Measurements from ENCODE around the gene ANKRD2. TPM values are rescaled to one million over a fixed set of nuclear protein-coding genes. Genes with fewer than 3 reads are reported as not detected.

Gene ANKRD2
- total and polyA plus RNA-seq, 2 donors (not counting 3 experiments of a cell fraction or from before 2014, with no cell fraction given), result 1.6 to 1.8 TPM

- H3K36me3 ChIP-seq (ENCODE audit: control insufficient read depth in 2 of 2, extremely low read depth in 1 of 2, insufficient read depth in 2 of 2, low read length in 2 of 2), result no peaks in the 10 kb centered on the region
- no peak overlapping the region for H3K4me2 ChIP-seq (ENCODE audit: insufficient read depth, low read length)
- intact Hi-C loops (cut with micrococcal nuclease), result no loop called here
- DNase-seq (ENCODE audit: low read depth, low spot score) (no peak), FAIRE-seq (no peak)
- H3K4me3 ChIP-seq (replicated peaks in 1 of 3; ENCODE audit: insufficient read depth in 1 of 3, low read depth in 1 of 3, low read length in 3 of 3), result no peak overlapping the region
- H4K20me1 ChIP-seq (replicated peaks; ENCODE audit: control insufficient read depth, extremely low read depth, insufficient read depth, low read length), result no peaks in the 10 kb centered on the region
- ChIA-PET CTCF (interaction anchor here (1.0 to 3.0 kb wide), 2 partner anchors 10 to 14 kb away, joined by 3 to 10 read pairs; partner anchors contain the start of gene ANKRD2), POLR2A (no interaction called here)
- H3K79me2 ChIP-seq (ENCODE audit: control insufficient read depth, insufficient read depth, low read length), result no peaks in the 10 kb centered on the region
- no peak overlapping the region for H3K9ac ChIP-seq (replicated peaks; ENCODE audit: extremely low read depth, insufficient read depth, low read length)
- H3K9me3 ChIP-seq (replicated peaks; ENCODE audit: control insufficient read depth, insufficient read depth, low read length), result no peaks in the 10 kb centered on the region
- no peaks in the 10 kb centered on the region for H3K9me1 ChIP-seq (replicated peaks; ENCODE audit: control insufficient read depth, extremely low read depth, insufficient read depth, low read length)
- H3K27me3 ChIP-seq (ENCODE audit: control insufficient read depth in 2 of 2, insufficient read depth in 2 of 2, low read length in 2 of 2), result no peaks in the 10 kb centered on the region
- TF ChIP-seq POLR2AphosphoS5 (IDR thresholded peaks at IDR 0.05; ENCODE audit: insufficient read depth, low read depth, low read length), result no peak
- TF ChIP-seq GATA2 (IDR thresholded peaks at IDR 0.05; ENCODE audit: insufficient read depth, insufficient read length, low read depth, low read length), result no peak
- no peak overlapping the region for H3K27ac ChIP-seq (ENCODE audit: insufficient read depth, low read depth, low read length)
- no TSS peak for BruUV-seq (replicated peaks)
- no peaks in the 10 kb centered on the region for H3K4me1 ChIP-seq (ENCODE audit: control insufficient read depth, extremely low read depth, insufficient read depth, low read length)
- no peak overlapping the region for H2AFZ ChIP-seq (ENCODE audit: low read depth, low read length)
- dilution Hi-C loops (cut with MboI; ENCODE audit: extremely low pct_ligation_motif_present, low sequenced_read_pairs), result no loop called here
Observed at GRCh38 chr10:97582169-97582568, 9.6 kb downstream of the ANKRD2 start.

GRCh38 chr10:97583476-97583875 lies 10.9 kb downstream of the ANKRD2 start:
- no peaks in the 10 kb centered on the region for H3K9me1 ChIP-seq (replicated peaks; ENCODE audit: control insufficient read depth, extremely low read depth, insufficient read depth, low read length)
- no peak overlapping the region for H3K27ac ChIP-seq (ENCODE audit: insufficient read depth, low read depth, low read length)
- no peak overlapping the region for H3K4me3 ChIP-seq (replicated peaks in 1 of 3; ENCODE audit: insufficient read depth in 1 of 3, low read depth in 1 of 3, low read length in 3 of 3)
- H2AFZ ChIP-seq (ENCODE audit: low read depth, low read length), result peak overlapping the region; percentile 28
- no peaks in the 10 kb centered on the region for H3K36me3 ChIP-seq (ENCODE audit: control insufficient read depth in 2 of 2, extremely low read depth in 1 of 2, insufficient read depth in 2 of 2, low read length in 2 of 2)
- TF ChIP-seq EZH2 (IDR thresholded peaks at IDR 0.05; ENCODE audit: borderline replicate concordance, low read depth, low read length, severe bottlenecking) (no peak), POLR2A (IDR thresholded peaks at IDR 0.05; ENCODE audit: low read depth, low read length) (no peak), MYC (IDR thresholded peaks at IDR 0.05; ENCODE audit: low read depth, low read length) (no peak), MAX (IDR thresholded peaks at IDR 0.05; ENCODE audit: insufficient read depth, insufficient read length) (no peak), CTCF (IDR thresholded peaks at IDR 0.05; ENCODE audit: extremely low read depth in 1 of 2, insufficient read depth in 1 of 2, low read depth in 1 of 2, low read length in 2 of 2) (no peak), JUN (IDR thresholded peaks at IDR 0.05; ENCODE audit: borderline replicate concordance, insufficient read depth, insufficient read length, low read depth) (no peak), POLR2AphosphoS5 (IDR thresholded peaks at IDR 0.05; ENCODE audit: insufficient read depth, low read depth, low read length) (no peak)
- no peak overlapping the region for H3K9ac ChIP-seq (replicated peaks; ENCODE audit: extremely low read depth, insufficient read depth, low read length)
- intact Hi-C loops (cut with micrococcal nuclease), result no loop called here
- DNase-seq (ENCODE audit: low read depth, low spot score) (no peak), FAIRE-seq (no peak)
- BruUV-seq (replicated peaks), result no TSS peak
- H3K4me2 ChIP-seq (ENCODE audit: insufficient read depth, low read length), result no peak overlapping the region
- CTCF ChIA-PET, result interaction anchor here (1.2 to 3.0 kb wide), 6 partner anchors 7 to 29 kb away, joined by 3 to 11 read pairs (median 8); partner anchors contain the start of gene ANKRD2
- no peaks in the 10 kb centered on the region for H3K27me3 ChIP-seq (ENCODE audit: control insufficient read depth in 2 of 2, insufficient read depth in 2 of 2, low read length in 2 of 2)
- no peaks in the 10 kb centered on the region for H3K9me3 ChIP-seq (replicated peaks; ENCODE audit: control insufficient read depth, insufficient read depth, low read length)
- no peaks in the 10 kb centered on the region for H3K79me2 ChIP-seq (ENCODE audit: control insufficient read depth, insufficient read depth, low read length)
- dilution Hi-C loops (cut with MboI; ENCODE audit: extremely low pct_ligation_motif_present, low sequenced_read_pairs), result no loop called here
- H3K4me1 ChIP-seq (ENCODE audit: control insufficient read depth, extremely low read depth, insufficient read depth, low read length), result no peaks in the 10 kb centered on the region
- H4K20me1 ChIP-seq (replicated peaks; ENCODE audit: control insufficient read depth, extremely low read depth, insufficient read depth, low read length), result no peaks in the 10 kb centered on the region
- POLR2A ChIA-PET, result no interaction called here

Measured in endothelial cell of umbilical vein (primary cell).